GM21360 (cell line): ENCODE results near the gene RGMA.
A peak's percentile ranks its signal among the peaks of the same experiment; 100 is the strongest.

ENCODE experiments used
- ATAC-seq: cut with Tn5 transposase; IDR thresholded peaks from one replicate; pipeline ENCODE4 v1.9.1; 2021; ENCODE audit warnings: mild to moderate bottlenecking, moderate library complexity; ENCODE audit not compliant: unreplicated experiment

The RGMA gene

DNA sequence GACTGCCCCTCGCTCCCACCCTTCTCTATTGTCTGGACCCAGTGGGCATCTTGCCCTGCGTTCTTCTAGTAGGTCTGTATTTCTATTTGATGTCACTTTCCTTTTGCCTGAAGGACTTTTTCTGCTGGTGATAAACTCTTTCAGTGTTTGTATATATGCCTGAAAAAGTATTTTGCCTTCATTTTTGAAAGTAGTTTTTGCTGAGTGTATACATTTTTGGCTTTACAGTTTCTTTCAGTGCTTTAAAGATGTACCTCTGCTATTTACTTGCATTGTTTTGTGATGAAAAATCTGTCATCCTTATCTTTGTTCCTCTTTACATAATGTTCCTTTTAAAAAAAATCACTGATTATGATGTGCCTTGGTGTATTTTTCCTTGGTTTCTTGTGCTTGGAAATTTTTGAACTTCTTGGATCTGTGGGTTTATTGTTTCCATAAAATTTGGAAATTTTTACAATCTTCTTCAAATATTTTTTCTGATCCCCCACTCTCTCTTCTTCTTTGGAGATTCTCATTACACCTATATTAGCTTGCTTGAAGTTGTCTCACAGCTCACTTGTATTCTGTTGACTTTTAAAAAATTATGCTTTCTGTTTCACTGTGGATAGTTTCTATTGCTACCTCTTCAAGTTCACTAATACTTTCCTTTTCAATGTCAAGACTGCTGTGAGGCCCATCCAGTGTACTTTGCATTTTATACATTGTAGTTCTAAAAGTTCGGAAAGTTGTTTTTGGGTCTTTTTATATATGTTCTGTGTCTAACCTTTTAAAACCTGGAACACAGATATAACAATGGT lies 67.8 kb downstream of the RGMA start:
- ATAC-seq, result peak; percentile 47

DNA sequence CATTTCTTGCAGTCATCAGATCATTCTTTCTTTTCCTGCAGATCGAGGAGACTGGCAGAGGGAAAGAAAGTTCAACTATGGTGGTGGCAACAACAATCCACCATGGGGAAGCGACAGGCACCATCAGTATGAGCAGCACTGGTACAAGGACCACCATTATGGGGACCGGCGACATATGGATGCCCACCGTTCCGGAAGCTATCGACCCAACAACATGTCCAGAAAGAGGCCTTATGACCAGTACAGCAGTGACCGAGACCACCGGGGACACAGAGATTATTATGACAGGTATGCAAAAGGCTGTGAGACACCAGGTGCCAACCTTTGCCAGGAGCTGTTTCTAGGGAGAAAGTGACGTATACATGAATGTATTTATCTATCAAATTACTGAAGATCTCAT lies 69.0 kb downstream of the RGMA start:
- no peak for ATAC-seq

DNA sequence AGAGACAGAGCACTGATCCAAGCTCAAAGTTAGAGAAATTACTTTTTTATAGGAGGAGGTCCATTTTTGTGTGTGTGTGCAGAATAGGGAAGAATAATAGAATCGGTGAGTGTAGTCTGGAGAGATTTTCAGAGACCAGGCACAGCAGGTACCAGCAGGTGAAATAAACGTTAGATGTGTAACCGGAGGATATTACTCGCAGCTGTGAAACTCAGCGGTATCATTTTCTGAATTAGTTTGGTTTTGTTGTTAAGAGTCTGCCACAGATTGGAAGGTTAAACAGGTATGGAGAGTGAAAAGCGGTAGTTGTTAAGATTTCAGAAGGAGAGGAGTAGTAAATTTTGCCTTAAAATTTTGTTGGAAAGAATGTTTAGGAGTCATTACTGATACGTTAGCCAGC lies 69.9 kb downstream of the RGMA start:
- no peak for ATAC-seq

DNA sequence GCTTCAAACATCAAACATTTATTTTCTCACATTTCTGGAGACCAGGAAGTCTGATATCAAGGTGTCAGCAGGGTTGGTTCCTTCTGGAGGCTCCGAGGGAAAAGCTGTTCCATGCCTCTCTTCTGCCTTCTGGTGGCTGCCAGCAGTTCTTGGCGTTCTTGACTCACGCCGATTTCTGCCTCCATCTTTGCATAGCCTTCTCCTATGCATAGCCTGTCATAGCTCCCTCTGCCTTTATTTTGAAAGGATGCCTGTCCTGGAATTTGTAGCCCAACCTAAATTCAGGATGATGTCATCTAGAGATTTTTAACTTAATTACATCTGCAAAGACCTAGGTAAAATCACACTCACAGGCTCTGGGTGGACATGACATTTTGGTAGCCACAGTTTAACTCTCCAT lies 70.4 kb downstream of the RGMA start:
- no peak for ATAC-seq

DNA sequence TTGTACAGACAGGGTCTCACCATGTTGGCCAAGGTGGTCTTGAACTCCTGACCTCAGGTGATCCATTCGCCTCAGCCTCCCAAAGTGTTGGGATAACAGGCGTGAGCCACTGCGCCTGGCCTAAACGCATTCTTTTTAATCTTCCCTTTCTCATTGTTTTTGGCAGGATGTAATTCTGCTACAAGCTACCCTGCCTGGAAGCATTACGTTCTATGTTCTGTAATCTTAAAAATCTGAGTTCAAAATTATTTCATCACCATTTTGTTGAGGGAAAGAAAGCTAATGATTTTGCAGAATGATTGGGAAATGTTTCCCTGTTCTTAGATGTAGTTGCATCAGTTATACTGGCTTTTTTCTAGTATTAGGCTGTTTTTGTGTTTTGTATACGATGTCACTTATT lies 71.5 kb downstream of the RGMA start:
- no peak for ATAC-seq

DNA sequence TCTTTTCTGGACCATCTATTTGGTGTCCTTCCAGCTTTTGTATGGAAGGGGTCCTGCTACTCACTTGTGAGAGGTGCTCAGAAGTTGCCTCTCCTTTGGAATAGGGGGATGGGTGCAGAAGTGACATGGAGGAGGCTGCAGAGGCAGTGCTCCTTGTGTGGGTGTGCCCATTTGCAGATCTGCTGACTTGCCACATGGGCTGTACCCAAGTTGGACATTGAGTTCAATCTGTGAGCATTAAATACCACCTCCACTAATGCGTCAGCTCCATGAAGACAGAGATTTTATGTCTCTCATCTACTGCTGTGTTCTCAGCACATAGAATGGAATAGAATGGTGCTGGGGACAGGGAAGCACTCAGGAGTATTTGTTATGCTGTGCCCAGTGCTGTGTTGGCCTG lies 76.2 kb downstream of the RGMA start:
- no peak for ATAC-seq

DNA sequence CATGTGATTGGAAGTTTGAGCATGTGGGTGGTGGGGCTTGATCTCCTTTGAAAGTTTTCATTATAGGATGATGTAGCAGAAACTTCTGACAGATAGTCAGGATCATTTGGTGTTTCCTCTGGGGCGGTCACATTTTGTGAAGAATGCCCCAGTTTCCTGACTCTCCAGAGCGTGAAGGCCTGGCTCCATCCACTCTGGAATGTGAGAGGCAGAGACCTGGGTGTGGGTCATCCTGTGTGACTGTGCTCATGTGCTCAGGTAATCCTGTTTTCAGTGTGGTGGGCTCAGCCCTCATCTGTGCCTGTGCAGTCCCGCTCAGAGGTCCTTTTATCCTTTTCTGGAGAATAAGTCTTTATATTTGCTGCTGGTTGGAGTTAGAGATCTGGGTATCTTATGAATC lies 81.0 kb downstream of the RGMA start:
- ATAC-seq, result no peak

DNA sequence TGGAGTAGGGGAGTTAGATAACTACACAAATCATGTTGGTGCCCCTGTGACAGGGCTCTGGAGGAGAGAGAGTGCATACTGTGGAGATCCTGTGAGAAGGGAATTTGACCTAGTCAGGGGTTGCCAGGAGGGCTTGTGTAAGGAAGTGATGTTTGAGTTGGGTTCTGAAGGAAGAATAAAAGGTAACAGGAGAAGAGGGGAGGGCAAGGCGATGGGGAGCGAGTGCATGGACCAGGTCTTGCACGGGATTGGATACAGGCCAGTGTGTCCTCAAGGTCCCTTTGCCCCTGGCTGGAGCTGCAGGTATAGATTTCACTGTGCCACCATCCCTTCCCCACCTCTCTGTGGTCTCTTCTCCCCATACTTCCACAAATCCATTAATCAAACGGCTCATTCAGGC lies 83.9 kb downstream of the RGMA start:
- no peak for ATAC-seq

DNA sequence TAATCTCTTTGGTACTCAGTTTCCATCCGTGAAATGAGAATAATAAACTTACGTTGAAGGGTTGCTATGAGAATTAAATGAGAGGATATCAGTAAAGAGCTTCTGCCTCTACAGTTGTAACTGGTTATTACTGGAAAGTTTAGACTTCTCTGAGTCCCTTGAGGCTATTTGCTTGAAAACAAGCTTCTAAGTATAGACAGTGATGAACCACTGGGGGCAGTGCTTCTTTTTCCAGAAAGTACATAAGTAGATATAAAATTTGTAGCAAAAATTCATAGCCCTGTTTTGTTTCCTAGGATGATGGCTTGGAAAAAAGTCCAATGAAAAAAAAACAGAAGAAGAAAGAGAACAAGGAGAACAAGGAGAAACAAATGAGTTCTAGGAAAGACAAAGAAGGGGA lies 87.1 kb downstream of the RGMA start:
- ATAC-seq, result no peak

DNA sequence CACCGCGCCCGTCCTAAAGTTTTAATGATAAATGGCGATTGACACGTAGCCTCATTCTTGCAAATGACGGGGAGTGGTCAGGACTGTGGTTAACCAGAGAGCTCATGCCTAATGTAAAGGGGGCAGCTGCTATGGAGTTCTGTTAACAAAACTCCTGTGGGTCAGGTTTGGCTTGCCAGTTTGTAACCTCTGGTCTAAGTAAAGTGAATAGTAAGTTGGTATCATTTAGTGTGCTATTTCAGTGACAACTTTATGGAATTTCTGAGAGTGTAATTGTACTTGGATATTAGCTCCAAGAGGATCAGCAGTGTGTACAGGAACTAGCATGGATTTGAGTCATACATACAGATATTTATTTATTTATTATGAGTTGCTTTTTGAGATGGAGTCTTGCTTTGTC lies 87.9 kb downstream of the RGMA start:
- ATAC-seq, result no peak

DNA sequence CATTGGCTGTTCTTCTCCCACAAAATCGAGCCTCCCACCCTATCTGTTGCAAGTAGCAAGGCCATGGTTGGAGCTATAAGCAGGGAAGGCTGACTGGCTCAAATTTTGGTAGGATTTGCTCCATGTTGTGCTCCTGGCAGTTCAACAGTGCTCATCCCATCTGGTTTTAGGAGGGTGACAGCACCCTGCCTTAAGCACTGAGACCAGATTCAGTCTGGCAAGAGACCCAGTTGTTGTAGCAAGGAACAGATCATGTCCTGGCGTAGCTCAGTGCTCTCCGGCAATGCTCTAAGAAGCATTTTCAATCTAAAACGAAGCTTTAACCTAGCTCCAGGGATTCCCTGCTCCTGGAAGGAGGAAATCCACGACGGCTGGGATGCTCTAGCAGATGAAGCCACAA lies 91.2 kb downstream of the RGMA start:
- ATAC-seq, result no peak

DNA sequence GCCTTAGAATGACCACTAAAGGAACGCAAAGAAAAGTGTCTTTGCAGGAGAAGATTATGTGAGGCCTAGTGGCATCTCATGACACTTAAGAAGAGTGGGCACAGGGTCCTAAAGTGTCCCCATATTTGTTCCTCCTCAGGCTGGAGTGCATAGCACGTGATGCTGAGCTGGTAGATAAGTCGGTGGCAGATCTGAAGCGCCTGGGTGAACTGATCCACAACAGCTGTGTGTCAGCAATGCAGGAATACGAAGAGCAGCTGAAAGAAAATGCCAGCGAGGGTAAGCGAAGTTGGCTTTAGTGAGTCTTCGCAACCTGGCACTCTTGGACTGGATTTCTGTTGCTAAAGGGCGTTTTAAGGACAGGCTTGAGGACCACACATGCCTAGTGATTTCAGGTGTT lies 96.3 kb downstream of the RGMA start:
- ATAC-seq, result no peak

DNA sequence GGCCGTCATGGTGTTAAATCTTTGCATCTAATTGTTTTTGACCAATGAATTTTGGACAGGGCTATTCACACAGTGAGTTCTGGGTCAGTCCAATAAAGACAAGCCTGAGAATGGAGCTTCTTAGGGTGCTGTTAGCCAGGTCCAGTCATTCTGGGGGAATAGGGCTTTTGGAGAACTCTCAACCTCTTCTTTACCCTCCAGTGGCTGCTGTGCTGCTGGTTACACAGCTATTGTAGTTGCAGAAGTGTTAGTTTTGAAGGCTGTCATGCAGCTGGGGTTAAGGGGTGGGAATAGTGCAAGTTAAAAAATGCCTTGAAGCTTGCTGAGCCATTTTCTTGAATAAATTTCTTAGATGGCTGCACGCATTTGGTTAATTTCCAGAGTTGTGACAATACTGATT lies 99.0 kb downstream of the RGMA start:
- no peak for ATAC-seq

DNA sequence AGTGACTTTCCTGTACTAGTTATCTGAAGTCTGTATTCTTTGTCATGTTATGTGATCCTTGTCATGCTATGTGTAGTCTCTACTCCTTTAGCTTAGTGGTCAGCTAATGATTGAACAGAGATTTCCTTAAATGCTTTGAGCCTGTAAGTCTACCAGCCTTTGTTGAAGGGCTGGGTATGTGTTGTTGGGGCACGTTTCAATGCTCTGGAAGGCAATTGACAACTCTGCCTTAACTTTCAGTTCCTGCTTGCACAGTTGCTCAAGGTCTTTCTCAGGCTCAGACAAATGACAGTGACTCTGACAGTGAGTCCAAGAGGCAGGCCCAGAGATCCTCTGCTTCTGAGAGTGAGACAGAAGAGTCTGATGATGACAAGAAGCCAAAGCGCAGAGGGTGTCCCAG lies 99.5 kb downstream of the RGMA start:
- ATAC-seq, result peak; percentile 44
